Neural crest cell (in vitro differentiated cells): ENCODE measurements around the gene SEPSECS. TPM values are rescaled to one million over a fixed set of nuclear protein-coding genes. Genes with fewer than 3 reads are reported as not detected.

Experiments used
- DNase-seq: peaks from one replicate; pipeline ENCODE4 v3.0.0; 2021; ENCODE audit warnings: low read depth, mixed read lengths, low spot score
- H3K27ac Mint-ChIP-seq: one replicate; pipeline ENCODE4 v1.8.0; 2021; ENCODE audit warnings: mild to moderate bottlenecking, mixed read lengths; ENCODE audit not compliant: unreplicated experiment
- H3K27me3 Mint-ChIP-seq: 2 replicates; pipeline ENCODE4 v1.8.0; 2021; ENCODE audit warnings: low read depth, mild to moderate bottlenecking, mixed read lengths
- H3K36me3 Mint-ChIP-seq: 2 replicates; pipeline ENCODE4 v1.8.0; 2021; ENCODE audit warnings: low read depth, mild to moderate bottlenecking, mixed read lengths
- H3K4me1 Mint-ChIP-seq: 2 replicates; pipeline ENCODE4 v1.8.0; 2021; ENCODE audit warnings: mixed read lengths
- H3K4me3 Mint-ChIP-seq: one replicate; pipeline ENCODE4 v1.8.0; 2021; ENCODE audit warnings: mild to moderate bottlenecking, mixed read lengths
- H3K9me3 Mint-ChIP-seq: 2 replicates; pipeline ENCODE4 v1.8.0; 2021; ENCODE audit warnings: mixed read lengths
- total RNA-seq: library from RNA; stranded (reverse); gene quantifications from 2 replicates; pipeline ENCODE4 v1.2.1, GENCODE V29; 2021
- TF ChIP-seq, protein P1 (sequence below): fragments of 200-600 bp; sonication (generic); conservative IDR thresholded peaks from 2 replicates; pipeline ENCODE4 v1.5.0; 2021; ENCODE audit warnings: antibody characterized with exemption, mild to moderate bottlenecking

Gene SEPSECS
- total RNA-seq, 1 donor from 2014 or later = 9.3 TPM

DNA sequence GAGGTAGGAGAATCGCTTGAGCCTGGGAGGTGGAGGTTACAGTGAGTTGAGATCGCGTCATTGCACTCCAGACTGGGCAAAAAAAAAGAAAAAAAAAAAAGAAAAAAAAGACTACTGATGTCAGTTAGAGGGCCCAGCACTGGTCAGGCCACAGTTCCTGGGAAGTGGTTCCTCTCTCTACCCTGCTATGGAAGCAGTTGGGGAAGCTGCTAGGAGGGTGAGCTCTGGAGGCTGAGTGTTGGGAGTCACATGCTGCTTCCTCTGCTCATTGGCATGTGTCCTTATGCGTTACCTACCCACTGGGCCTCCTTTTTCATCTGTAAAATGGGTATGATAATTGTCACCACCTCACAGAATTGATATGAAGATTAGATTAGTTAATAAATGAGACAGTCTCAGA, 50.7 kb downstream of the SEPSECS start:
- Mint-ChIP-seq H3K27me3 (no peaks in the 10 kb centered on the region), H3K4me1 (peaks cover 7% of the 10 kb centered on the region), H3K36me3 (no peaks in the 10 kb centered on the region), H3K4me3 (no peak overlapping the region), H3K27ac (no peak overlapping the region), H3K9me3 (no peaks in the 10 kb centered on the region)
- TF ChIP-seq, protein P1, sequence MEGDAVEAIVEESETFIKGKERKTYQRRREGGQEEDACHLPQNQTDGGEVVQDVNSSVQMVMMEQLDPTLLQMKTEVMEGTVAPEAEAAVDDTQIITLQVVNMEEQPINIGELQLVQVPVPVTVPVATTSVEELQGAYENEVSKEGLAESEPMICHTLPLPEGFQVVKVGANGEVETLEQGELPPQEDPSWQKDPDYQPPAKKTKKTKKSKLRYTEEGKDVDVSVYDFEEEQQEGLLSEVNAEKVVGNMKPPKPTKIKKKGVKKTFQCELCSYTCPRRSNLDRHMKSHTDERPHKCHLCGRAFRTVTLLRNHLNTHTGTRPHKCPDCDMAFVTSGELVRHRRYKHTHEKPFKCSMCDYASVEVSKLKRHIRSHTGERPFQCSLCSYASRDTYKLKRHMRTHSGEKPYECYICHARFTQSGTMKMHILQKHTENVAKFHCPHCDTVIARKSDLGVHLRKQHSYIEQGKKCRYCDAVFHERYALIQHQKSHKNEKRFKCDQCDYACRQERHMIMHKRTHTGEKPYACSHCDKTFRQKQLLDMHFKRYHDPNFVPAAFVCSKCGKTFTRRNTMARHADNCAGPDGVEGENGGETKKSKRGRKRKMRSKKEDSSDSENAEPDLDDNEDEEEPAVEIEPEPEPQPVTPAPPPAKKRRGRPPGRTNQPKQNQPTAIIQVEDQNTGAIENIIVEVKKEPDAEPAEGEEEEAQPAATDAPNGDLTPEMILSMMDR = no peak
- no peak for DNase-seq

DNA sequence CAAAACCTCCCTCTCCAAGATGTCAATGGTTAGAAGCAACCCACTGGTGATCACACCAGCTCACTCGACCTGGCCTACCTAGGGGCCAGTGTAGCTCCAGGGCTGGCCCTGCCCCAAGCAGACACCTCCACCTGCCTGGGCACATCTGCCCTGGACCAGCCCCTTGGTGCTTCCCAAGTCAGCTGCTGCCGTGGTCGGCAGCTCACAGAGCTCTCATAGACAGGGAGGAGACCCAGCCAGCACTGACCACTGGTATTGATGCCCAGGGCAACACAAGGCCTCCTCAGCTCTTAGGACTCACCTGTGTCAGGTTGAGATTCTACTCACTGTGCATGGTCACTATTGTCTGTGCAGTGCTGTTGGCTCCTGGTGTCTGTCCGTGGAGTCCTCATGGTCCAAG, 51.7 kb downstream of the SEPSECS start:
- H3K36me3 Mint-ChIP-seq = no peaks in the 10 kb centered on the region
- no peak for DNase-seq
- TF ChIP-seq, protein P1 = no peak
- peaks cover 12% of the 10 kb centered on the region for H3K4me1 Mint-ChIP-seq
- no peak overlapping the region for H3K27ac Mint-ChIP-seq
- no peaks in the 10 kb centered on the region for H3K9me3 Mint-ChIP-seq
- H3K4me3 Mint-ChIP-seq = no peak overlapping the region
- H3K27me3 Mint-ChIP-seq = no peaks in the 10 kb centered on the region

DNA sequence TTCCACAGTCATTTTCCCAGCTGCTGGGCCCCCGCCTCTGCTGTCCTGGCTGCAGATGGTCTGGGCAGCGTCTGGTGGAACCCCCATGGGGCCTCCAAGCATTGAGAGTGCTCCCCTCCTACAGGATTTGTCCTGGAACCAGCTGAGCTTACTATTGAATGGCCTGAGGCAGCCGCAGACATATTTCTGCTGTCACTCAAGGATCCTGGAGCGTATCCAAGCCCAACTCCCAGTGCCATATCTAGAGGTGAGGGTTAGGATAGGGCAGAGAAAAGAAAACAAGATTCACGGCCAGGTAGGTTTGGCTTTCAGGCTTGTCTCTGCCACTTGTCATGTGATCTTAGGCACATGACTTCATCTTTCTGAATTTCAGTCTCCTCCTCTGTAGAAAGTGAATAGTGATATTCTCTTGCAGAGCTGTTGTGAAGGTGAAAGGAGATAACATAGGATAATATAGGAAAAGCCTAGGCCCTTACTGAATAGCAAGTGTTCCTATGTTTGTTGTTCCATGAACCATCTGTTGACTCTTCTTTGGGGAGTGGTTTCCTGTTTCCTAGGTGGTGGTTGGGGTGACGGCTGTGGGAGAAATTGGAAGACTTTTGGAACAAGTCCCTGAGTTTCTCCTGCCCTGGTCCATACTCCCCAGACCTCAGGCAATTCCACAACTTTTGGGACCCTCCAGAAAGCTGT, 52.3 kb downstream of the SEPSECS start:
- TF ChIP-seq, protein P1 = no peak
- no peaks in the 10 kb centered on the region for H3K9me3 Mint-ChIP-seq
- no peak for DNase-seq
- H3K4me3 Mint-ChIP-seq = no peak overlapping the region
- H3K36me3 Mint-ChIP-seq = no peaks in the 10 kb centered on the region
- peaks cover 16% of the 10 kb centered on the region for H3K4me1 Mint-ChIP-seq
- no peak overlapping the region for H3K27ac Mint-ChIP-seq
- H3K27me3 Mint-ChIP-seq = no peaks in the 10 kb centered on the region

DNA sequence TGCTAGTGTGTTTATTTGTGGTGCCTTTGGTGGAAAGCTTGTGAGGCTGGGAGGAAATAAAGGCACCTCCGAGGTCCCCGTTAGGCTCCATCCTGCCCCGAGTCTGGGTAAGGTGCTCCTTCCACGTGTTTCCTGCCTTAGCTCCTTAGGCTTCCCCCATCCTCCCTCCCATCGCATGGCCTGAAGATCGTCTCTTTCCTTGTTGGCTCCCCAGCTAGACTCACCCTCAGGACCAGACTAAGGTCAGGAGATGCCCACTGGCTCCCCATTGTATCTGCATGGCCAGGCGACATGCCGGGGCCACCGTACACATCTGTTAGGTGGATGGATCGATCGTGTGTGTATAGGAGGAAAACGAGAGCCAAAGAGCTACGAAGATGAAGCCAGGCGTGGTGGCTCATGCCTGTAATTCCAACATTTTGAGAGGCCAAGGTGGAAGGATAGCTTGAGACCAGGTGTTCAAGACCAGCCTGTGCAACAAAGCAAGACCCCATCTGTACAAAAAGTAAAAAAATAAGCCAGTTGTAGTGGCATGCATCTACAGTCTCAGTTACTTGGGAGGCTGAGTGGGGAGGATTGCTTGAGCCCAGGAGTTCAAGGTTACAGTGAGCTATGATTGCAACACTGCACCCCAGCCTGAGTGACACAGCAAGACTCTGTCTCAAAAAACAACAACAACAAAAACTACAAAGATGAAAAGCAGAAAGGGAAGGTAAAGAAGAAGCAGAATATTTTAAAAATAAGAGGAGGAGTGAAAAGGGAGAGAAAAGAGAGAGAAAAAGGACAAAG, 53.7 kb downstream of the SEPSECS start:
- TF ChIP-seq, protein P1 = no peak
- Mint-ChIP-seq H3K4me3 (no peak overlapping the region), H3K9me3 (peaks cover 3% of the 10 kb centered on the region), H3K4me1 (peaks cover 14% of the 10 kb centered on the region), H3K36me3 (no peaks in the 10 kb centered on the region), H3K27ac (no peak overlapping the region), H3K27me3 (no peaks in the 10 kb centered on the region)
- no peak for DNase-seq

DNA sequence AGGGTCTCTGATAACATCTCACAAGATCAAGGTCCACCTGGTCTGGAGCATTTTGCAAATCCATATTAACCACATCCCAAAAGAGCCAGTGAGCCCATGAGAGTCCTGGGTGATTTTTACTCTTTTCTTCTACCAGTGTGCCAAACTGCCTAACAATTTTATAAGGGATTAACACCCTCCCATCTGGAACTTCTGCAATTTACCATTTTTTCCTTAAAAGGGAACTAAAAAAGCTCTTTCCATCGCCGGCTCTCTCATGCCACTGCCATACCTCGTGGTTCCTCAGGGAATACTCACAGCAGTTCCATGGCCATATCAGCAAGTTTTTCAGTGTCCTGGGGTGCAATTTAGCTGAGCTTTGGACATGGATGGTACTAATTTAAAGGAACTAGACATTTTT, 55.7 kb downstream of the SEPSECS start:
- Mint-ChIP-seq H3K27me3 (no peaks in the 10 kb centered on the region), H3K4me3 (no peak overlapping the region), H3K36me3 (no peaks in the 10 kb centered on the region), H3K9me3 (peaks cover 8% of the 10 kb centered on the region), H3K27ac (no peak overlapping the region), H3K4me1 (peaks cover 14% of the 10 kb centered on the region)
- TF ChIP-seq, protein P1 = no peak
- DNase-seq = no peak
